Choroid plexus epithelial cell (primary cell): ENCODE data around the gene NCAPG2.

Experiments
- DNase-seq: peaks from one replicate; pipeline ENCODE4 v3.0.0-alpha.2; 2010; ENCODE audit warnings: low read depth
- H3K4me3 ChIP-seq: 2 replicates; pipeline ENCODE4 v1.5.1; 2011; ENCODE audit warnings: low read depth, mild to moderate bottlenecking, control low read depth, low read length, moderate library complexity
- TF ChIP-seq, protein P1 (sequence below): conservative IDR thresholded peaks from 2 replicates; pipeline ENCODE4 v1.5.1; 2011; ENCODE audit warnings: low read depth, mild to moderate bottlenecking, control low read depth, inconsistent platforms, low read length, moderate library complexity

Gene NCAPG2

GRCh38 chr7:158735935-158736334 lies 31.3 kb upstream of the NCAPG2 start:
- no peak for DNase-seq
- no peak overlapping the region for H3K4me3 ChIP-seq
- TF ChIP-seq, protein P1, sequence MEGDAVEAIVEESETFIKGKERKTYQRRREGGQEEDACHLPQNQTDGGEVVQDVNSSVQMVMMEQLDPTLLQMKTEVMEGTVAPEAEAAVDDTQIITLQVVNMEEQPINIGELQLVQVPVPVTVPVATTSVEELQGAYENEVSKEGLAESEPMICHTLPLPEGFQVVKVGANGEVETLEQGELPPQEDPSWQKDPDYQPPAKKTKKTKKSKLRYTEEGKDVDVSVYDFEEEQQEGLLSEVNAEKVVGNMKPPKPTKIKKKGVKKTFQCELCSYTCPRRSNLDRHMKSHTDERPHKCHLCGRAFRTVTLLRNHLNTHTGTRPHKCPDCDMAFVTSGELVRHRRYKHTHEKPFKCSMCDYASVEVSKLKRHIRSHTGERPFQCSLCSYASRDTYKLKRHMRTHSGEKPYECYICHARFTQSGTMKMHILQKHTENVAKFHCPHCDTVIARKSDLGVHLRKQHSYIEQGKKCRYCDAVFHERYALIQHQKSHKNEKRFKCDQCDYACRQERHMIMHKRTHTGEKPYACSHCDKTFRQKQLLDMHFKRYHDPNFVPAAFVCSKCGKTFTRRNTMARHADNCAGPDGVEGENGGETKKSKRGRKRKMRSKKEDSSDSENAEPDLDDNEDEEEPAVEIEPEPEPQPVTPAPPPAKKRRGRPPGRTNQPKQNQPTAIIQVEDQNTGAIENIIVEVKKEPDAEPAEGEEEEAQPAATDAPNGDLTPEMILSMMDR = no peak

DNA sequence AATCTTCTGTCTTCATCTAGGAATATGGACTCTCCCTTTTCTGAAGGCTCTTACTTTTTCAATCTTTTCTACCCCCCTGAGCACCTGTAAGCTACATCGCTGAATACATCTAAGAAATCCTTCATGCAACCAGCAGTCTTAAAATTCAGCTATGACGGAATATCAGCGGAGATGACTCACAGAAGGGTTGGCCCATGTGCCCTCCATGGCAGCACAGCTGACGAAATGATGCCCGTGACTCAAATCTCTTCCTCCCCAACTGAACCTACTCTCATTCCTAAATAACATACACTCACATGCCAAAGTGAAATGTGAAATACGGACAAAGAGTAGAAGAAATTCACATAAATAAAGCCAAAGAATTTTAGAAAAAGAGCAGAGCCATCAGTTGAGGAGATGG lies 30.3 kb upstream of the NCAPG2 start:
- TF ChIP-seq, protein P1 = no peak
- H3K4me3 ChIP-seq = no peak overlapping the region
- peak; percentile 61 for DNase-seq

- no peak for DNase-seq
- no peak overlapping the region for H3K4me3 ChIP-seq
- TF ChIP-seq, protein P1 = no peak
Measured at GRCh38 chr7:158733775-158734494, 29.3 kb upstream of the NCAPG2 start.

DNA sequence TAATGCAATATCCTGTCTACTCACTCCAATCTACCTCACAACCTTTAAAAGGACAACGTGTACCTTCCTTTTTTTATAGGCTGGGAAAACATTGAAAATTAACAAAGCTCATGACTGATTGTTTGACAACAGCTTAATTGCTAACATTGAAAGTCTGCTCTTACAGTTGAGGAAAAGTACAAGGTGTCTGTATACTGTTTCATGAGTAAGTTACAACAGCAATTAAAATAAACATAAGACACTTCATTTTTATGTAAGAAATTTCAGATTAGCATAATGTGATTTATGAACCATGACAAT lies 28.6 kb upstream of the NCAPG2 start:
- DNase-seq = no peak
- TF ChIP-seq, protein P1 = no peak
- H3K4me3 ChIP-seq = no peak overlapping the region

- no peak overlapping the region for H3K4me3 ChIP-seq
- DNase-seq = no peak
- TF ChIP-seq, protein P1 = no peak
Measured at GRCh38 chr7:158732494-158733219, 28.1 kb upstream of the NCAPG2 start.

- TF ChIP-seq, protein P1 = no peak
- DNase-seq = no peak
- no peak overlapping the region for H3K4me3 ChIP-seq
Measured at GRCh38 chr7:158731761-158732160, 27.2 kb upstream of the NCAPG2 start.
